WTC11 (cell line): Measurements from ENCODE around the gene KRTAP4-16. TPM values are rescaled to one million over a fixed set of nuclear protein-coding genes. Genes with fewer than 3 reads are reported as not detected.
"Not testable (repeated sequence)": the region's sequence is repeated elsewhere in the genome, so short reads cannot be mapped to it uniquely, and the experiment has no call there.

ENCODE experiments used
- ATAC-seq: fragments of 200-7000 bp; cut with Tn5 transposase; 2 replicates; pipeline ENCODE4 v1.10.0; 2021; ENCODE audit warnings: mild to moderate bottlenecking, moderate library complexity
- CTCF ChIA-PET: fragments of 300-600 bp; sonication (Branson Sonifier 250); formaldehyde crosslinking; loops from one replicate; lab custom pipeline; 2021; ENCODE audit warnings: antibody characterized with exemption; lab: Charles Lee
- POLR2A ChIA-PET: fragments of 350-600 bp; sonication (Branson Sonifier 250); formaldehyde crosslinking; loops from one replicate; lab custom pipeline; 2021; ENCODE audit warnings: antibody characterized with exemption; lab: Charles Lee
- DNase-seq: peaks from one replicate; pipeline ENCODE4 v3.0.0; 2021; ENCODE audit warnings: low spot score
- H3K27ac Mint-ChIP-seq: 2 replicates; pipeline ENCODE4 v1.8.0; 2021; ENCODE audit warnings: mixed read lengths
- H3K27me3 Mint-ChIP-seq: 2 replicates; pipeline ENCODE4 v1.8.0; 2021; ENCODE audit warnings: low read depth, mild to moderate bottlenecking, moderate library complexity, mixed read lengths
- H3K36me3 Mint-ChIP-seq: 2 replicates; pipeline ENCODE4 v1.8.0; 2021; ENCODE audit warnings: mixed read lengths
- H3K4me1 Mint-ChIP-seq: 2 replicates; pipeline ENCODE4 v1.8.0; 2022; ENCODE audit warnings: mixed read lengths
- H3K4me3 Mint-ChIP-seq: 2 replicates; pipeline ENCODE4 v1.8.0; 2021; ENCODE audit warnings: mild to moderate bottlenecking, moderate library complexity, mixed read lengths
- H3K9me3 Mint-ChIP-seq: 2 replicates; pipeline ENCODE4 v1.8.0; 2021; ENCODE audit warnings: mixed read lengths
- ARID4B ChIP-seq: sonication (generic); formaldehyde crosslinking; IDR thresholded peaks from 2 replicates; pipeline ENCODE4 v1.8.0; 2023; ENCODE audit warnings: missing genetic modification reagents, mild to moderate bottlenecking, borderline replicate concordance
- FOXJ3 ChIP-seq: sonication (generic); formaldehyde crosslinking; IDR thresholded peaks from 2 replicates; pipeline ENCODE4 v1.9.0; 2021; ENCODE audit warnings: missing genetic modification reagents, mild to moderate bottlenecking, borderline replicate concordance
- FOXP1 ChIP-seq: sonication (generic); formaldehyde crosslinking; IDR thresholded peaks from 2 replicates; pipeline ENCODE4 v1.8.0; 2022; ENCODE audit warnings: missing genetic modification reagents, mild to moderate bottlenecking, moderate library complexity, borderline replicate concordance
- MXD4 ChIP-seq: fragments of 250-450 bp; sonication (Bioruptor Pico); IDR thresholded peaks from 2 replicates; pipeline ENCODE4 v1.8.0; 2021; ENCODE audit warnings: mild to moderate bottlenecking, moderate library complexity, borderline replicate concordance
- NR3C1 ChIP-seq: sonication (generic); formaldehyde crosslinking; conservative IDR thresholded peaks from 2 replicates; pipeline ENCODE4 v1.8.1; 2023; ENCODE audit warnings: low read depth, mild to moderate bottlenecking, missing genetic modification reagents
- SMAD4 ChIP-seq: sonication (generic); formaldehyde crosslinking; IDR thresholded peaks from 2 replicates; pipeline ENCODE4 v1.8.0; 2022; ENCODE audit warnings: mild to moderate bottlenecking, missing genetic modification reagents
- TCF7 ChIP-seq: sonication (generic); formaldehyde crosslinking; IDR thresholded peaks from 2 replicates; pipeline ENCODE4 v1.8.0; 2022; ENCODE audit warnings: mild to moderate bottlenecking, low read depth, missing genetic modification reagents, moderate library complexity
- ZNF396 ChIP-seq: fragments of 250-450 bp; sonication (Bioruptor Pico); IDR thresholded peaks from 2 replicates; pipeline ENCODE4 v1.8.0; 2021; ENCODE audit warnings: mild to moderate bottlenecking, moderate library complexity, borderline replicate concordance
- ZNF671 ChIP-seq: fragments of 250-450 bp; sonication (Bioruptor Pico); IDR thresholded peaks from 2 replicates; pipeline ENCODE4 v1.8.0; 2021; ENCODE audit warnings: mild to moderate bottlenecking
- total RNA-seq: library from RNA; stranded (reverse); gene quantifications from 3 replicates; pipeline ENCODE4 v1.2.3, GENCODE V29; 2021
- TF ChIP-seq, protein P1 (sequence below): sonication (generic); formaldehyde crosslinking; IDR thresholded peaks from 2 replicates; pipeline ENCODE4 v1.8.1; 2022; ENCODE audit warnings: mild to moderate bottlenecking, moderate library complexity, missing genetic modification reagents
- TF ChIP-seq, protein P2 (sequence below): sonication (generic); formaldehyde crosslinking; IDR thresholded peaks from 2 replicates; pipeline ENCODE4 v1.8.1; 2022; ENCODE audit warnings: low read depth, mild to moderate bottlenecking, moderate library complexity, missing genetic modification reagents, borderline replicate concordance
- TF ChIP-seq, protein P3 (sequence below): sonication (generic); formaldehyde crosslinking; conservative IDR thresholded peaks from 2 replicates; pipeline ENCODE4 v1.8.1; 2022; ENCODE audit warnings: mild to moderate bottlenecking, missing genetic modification reagents
- TF ChIP-seq, protein P4 (sequence below): fragments of 250-450 bp; sonication (Bioruptor Pico); IDR thresholded peaks from 2 replicates; pipeline ENCODE4 v1.8.0; 2021; ENCODE audit warnings: mild to moderate bottlenecking
- TF ChIP-seq, protein P5 (sequence below): fragments of 250-450 bp; sonication (Bioruptor Pico); IDR thresholded peaks from 2 replicates; pipeline ENCODE4 v1.9.0; 2021; ENCODE audit warnings: mild to moderate bottlenecking

KRTAP4-16 gene
- total RNA-seq, 1 experiment from 2014 or later, result not detected

- CTCF ChIA-PET, result no interaction called here
- peaks cover 5% of the 10 kb centered on the region for H3K27me3 Mint-ChIP-seq
These were observed 38.5 kb upstream of the KRTAP4-16 start, which contains the start of gene KRTAP4-6 for GRCh38 chr17:41140360-41141131. KRTAP4-6 (minus strand) TSS chr17:41140544; CDS start chr17:41140487, 57 bp downstream.

DNA sequence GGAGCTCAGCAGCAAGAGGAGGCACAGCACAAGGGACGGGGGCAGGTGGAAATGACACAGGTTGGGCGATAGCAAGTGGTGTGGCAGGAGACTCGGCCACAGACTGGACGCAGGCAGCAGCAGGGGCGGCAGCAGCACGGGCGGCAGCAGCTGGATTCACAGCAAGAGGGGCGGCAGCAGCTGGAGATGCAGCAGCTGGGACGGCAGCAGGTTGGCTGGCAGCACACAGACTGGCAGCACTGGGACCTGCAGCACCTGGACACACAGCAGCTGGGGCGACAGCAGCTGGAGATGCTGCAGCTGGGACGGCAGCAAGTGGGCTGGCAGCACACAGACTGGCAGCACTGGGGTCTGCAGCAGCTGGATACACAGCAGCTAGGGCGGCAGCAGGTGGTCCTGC lies 37.9 kb upstream of the KRTAP4-16 start:
- H3K4me3 Mint-ChIP-seq, ATAC-seq, POLR2A ChIA-PET, H3K27me3 Mint-ChIP-seq, CTCF ChIA-PET, DNase-seq, H3K4me1 Mint-ChIP-seq, H3K27ac Mint-ChIP-seq: not testable (repeated sequence)
- Mint-ChIP-seq H3K36me3 (peaks cover 28% of the 10 kb centered on the region), H3K9me3 (peaks cover 61% of the 10 kb centered on the region)

More at GRCh38 chr17:41140360-41141131, 38.5 kb upstream of the KRTAP4-16 start, which contains the start of gene KRTAP4-6:
- peaks cover 65% of the 10 kb centered on the region for H3K9me3 Mint-ChIP-seq
- ATAC-seq (no peak), DNase-seq (no peak)
- no peak within 1 kb of the TSS for H3K27ac Mint-ChIP-seq
- H3K36me3 Mint-ChIP-seq, result peaks cover 30% of the 10 kb centered on the region
- H3K4me3 Mint-ChIP-seq, result no peak within 1 kb of the TSS
- POLR2A ChIA-PET, result no interaction called here
- no peaks in the 10 kb centered on the region for H3K4me1 Mint-ChIP-seq
- TF ChIP-seq, protein P1, sequence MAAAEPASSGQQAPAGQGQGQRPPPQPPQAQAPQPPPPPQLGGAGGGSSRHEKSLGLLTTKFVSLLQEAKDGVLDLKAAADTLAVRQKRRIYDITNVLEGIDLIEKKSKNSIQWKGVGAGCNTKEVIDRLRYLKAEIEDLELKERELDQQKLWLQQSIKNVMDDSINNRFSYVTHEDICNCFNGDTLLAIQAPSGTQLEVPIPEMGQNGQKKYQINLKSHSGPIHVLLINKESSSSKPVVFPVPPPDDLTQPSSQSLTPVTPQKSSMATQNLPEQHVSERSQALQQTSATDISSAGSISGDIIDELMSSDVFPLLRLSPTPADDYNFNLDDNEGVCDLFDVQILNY (CRISPR knock-in tag), result no peak
- no peak for TF ChIP-seq TCF7 (CRISPR knock-in tag)

DNA sequence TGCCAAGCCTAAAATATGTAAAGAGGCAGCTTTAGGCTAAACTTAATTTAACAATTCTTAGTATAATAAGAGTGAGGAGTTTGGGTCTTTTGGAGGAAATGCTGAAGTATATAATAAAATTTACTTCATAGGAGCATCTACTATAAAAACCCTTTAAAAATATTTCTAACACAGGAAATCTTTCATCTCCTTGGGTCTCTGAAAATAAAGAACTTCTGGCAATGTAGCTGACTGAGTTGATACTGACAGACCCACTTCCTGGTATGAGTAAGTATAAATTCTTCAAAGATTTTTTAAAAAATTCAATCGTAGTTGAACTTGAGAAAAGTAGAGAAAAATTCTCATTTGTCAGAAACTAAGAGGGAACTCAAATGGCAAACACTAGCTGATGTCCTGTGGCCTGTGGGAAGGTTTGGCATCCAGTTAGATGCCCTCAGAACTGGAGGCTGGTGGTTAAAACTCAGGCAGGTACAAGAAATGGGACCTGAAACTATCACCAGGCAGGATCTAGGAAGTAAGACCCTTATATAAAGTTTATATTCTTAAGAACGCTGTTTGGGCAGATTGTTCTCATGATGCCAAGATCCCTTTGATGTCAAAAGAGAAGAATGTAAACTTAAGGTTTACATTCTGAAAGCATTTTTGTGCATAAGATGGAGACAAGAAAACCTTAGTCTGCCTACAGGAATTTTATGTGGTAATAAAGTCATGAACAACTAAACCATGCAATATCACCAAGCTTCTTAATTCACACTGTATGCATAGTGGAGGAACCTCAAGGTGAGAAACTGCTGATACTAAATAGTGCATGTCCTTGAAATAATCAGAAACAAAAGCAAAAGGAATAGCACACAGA lies 32.1 kb upstream of the KRTAP4-16 start:
- Mint-ChIP-seq H3K27ac (no peak overlapping the region), H3K4me3 (no peak overlapping the region), H3K9me3 (peaks cover 15% of the 10 kb centered on the region), H3K4me1 (no peaks in the 10 kb centered on the region), H3K36me3 (no peaks in the 10 kb centered on the region)
- ChIA-PET POLR2A (no interaction called here), CTCF (no interaction called here)
- no peak for ATAC-seq
- no peak for DNase-seq
- TF ChIP-seq NR3C1 (CRISPR knock-in tag), result no peak
- TF ChIP-seq, all 79 proteins: peak for 0
- H3K27me3 Mint-ChIP-seq, result no peaks in the 10 kb centered on the region

- ChIA-PET CTCF (no interaction called here), POLR2A (no interaction called here)
- Mint-ChIP-seq H3K27ac (no peak overlapping the region), H3K36me3 (no peaks in the 10 kb centered on the region), H3K4me1 (no peaks in the 10 kb centered on the region), H3K27me3 (no peaks in the 10 kb centered on the region), H3K9me3 (peaks cover 2% of the 10 kb centered on the region; the same call in 1 of the 2 replicates), H3K4me3 (no peak overlapping the region)
- ATAC-seq (no peak), DNase-seq (no peak)
- TF ChIP-seq, protein P2, sequence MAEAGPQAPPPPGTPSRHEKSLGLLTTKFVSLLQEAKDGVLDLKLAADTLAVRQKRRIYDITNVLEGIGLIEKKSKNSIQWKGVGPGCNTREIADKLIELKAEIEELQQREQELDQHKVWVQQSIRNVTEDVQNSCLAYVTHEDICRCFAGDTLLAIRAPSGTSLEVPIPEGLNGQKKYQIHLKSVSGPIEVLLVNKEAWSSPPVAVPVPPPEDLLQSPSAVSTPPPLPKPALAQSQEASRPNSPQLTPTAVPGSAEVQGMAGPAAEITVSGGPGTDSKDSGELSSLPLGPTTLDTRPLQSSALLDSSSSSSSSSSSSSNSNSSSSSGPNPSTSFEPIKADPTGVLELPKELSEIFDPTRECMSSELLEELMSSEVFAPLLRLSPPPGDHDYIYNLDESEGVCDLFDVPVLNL (CRISPR knock-in tag), result no peak
- no peak for TF ChIP-seq FOXP1 (CRISPR knock-in tag)
- TF ChIP-seq TCF7 (CRISPR knock-in tag), result no peak
- TF ChIP-seq, protein P3, sequence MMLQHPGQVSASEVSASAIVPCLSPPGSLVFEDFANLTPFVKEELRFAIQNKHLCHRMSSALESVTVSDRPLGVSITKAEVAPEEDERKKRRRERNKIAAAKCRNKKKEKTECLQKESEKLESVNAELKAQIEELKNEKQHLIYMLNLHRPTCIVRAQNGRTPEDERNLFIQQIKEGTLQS, result no peak
- no peak for TF ChIP-seq FOXJ3
- TF ChIP-seq ZNF671, result no peak
- TF ChIP-seq, protein P4, sequence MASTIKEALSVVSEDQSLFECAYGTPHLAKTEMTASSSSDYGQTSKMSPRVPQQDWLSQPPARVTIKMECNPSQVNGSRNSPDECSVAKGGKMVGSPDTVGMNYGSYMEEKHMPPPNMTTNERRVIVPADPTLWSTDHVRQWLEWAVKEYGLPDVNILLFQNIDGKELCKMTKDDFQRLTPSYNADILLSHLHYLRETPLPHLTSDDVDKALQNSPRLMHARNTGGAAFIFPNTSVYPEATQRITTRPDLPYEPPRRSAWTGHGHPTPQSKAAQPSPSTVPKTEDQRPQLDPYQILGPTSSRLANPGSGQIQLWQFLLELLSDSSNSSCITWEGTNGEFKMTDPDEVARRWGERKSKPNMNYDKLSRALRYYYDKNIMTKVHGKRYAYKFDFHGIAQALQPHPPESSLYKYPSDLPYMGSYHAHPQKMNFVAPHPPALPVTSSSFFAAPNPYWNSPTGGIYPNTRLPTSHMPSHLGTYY (CRISPR knock-in tag), result no peak
- no peak for TF ChIP-seq ARID4B (CRISPR knock-in tag)
- TF ChIP-seq, protein P5, sequence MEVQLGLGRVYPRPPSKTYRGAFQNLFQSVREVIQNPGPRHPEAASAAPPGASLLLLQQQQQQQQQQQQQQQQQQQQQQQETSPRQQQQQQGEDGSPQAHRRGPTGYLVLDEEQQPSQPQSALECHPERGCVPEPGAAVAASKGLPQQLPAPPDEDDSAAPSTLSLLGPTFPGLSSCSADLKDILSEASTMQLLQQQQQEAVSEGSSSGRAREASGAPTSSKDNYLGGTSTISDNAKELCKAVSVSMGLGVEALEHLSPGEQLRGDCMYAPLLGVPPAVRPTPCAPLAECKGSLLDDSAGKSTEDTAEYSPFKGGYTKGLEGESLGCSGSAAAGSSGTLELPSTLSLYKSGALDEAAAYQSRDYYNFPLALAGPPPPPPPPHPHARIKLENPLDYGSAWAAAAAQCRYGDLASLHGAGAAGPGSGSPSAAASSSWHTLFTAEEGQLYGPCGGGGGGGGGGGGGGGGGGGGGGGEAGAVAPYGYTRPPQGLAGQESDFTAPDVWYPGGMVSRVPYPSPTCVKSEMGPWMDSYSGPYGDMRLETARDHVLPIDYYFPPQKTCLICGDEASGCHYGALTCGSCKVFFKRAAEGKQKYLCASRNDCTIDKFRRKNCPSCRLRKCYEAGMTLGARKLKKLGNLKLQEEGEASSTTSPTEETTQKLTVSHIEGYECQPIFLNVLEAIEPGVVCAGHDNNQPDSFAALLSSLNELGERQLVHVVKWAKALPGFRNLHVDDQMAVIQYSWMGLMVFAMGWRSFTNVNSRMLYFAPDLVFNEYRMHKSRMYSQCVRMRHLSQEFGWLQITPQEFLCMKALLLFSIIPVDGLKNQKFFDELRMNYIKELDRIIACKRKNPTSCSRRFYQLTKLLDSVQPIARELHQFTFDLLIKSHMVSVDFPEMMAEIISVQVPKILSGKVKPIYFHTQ, result no peak
- TF ChIP-seq SMAD4 (CRISPR knock-in tag), result no peak
- no peak for TF ChIP-seq ZNF396
- TF ChIP-seq MXD4, result no peak
These were observed 30.0 kb upstream of the KRTAP4-16 start for GRCh38 chr17:41131979-41132378.
